ENCODE measurements around the gene TIPARP.
"Not testable (repeated sequence)": the region's sequence is repeated elsewhere in the genome, so short reads cannot be mapped to it uniquely, and the experiment has no call there.

TIPARP gene

DNA sequence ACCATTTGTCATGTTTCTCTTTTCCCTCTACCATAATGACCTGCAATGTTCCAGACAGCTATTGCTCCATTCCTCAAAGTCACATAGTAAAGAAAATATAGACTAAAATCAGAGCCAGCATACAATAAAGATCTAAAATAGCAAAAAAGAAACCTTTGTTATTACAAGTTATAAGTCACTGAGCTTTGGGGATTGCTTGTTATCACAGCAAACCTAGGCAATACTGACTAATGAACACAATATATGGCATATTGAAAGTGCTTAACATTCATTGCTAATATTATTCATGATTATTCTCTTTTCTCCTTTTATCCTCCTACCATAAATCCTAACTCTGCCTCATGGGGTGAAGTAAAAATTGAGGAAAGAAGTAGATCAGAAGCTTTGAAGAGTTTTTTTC lies 27.4 kb upstream of the TIPARP start:
- in situ Hi-C loops (cut with MboI; ENCODE audit: low sequenced_read_pairs): no loop called here

DNA sequence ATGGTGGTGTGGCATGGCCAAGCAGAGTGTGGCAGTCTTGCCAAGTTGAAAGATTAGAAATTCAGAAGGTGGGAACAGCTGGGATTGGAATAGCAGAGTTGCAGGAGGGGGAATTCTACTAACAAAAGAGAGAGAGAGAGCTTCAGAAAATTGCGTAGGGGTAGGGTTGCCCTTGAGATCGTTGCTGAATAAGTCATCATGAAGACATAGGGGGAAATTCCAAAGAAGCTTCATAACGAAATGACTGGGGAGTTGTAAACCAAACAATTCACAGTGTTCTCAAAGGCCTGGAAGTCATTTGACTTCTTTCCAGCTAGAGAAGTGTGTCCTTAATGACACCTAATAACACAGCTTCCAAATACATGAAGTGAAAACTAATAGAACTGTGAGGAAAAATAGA lies 26.3 kb upstream of the TIPARP start:
- in situ Hi-C loops (cut with MboI; ENCODE audit: low sequenced_read_pairs): no loop called here

DNA sequence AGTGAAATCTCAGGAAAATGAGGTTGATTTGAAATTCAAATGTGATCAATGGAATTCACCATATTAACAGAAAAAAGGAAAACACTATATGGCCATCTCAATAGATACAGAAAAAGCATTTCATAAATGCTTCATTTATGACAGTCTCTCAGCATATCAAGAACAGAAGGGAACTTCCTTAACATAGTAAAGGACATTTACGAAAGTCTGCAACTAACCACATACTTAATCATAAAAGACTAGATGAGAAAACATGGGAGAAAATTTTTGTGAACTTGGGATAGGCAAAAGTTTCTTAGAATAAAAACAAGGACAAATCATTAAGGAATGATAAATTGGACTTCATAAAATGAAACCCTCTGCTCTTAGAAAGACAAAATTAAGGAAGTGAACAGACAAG lies 24.7 kb upstream of the TIPARP start:
- in situ Hi-C loops (cut with MboI; ENCODE audit: low sequenced_read_pairs): no loop called here

DNA sequence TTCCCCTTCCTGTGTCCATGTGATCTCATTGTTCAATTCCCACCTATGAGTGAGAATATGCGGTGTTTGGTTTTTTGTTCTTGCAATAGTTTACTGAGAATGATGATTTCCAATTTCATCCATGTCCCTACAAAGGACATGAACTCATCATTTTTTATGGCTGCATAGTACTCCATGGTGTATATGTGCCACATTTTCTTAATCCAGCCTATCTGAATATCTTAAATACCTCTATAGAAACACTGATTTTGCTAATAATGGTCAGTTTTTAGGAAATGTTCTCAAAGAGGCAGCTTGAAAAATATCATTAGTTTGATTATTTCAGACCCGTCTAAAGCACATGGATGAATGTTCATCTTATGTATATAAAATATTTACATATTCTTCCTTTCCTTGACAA lies 21.7 kb upstream of the TIPARP start:
- in situ Hi-C loops (cut with MboI; ENCODE audit: low sequenced_read_pairs): not testable (repeated sequence)

DNA sequence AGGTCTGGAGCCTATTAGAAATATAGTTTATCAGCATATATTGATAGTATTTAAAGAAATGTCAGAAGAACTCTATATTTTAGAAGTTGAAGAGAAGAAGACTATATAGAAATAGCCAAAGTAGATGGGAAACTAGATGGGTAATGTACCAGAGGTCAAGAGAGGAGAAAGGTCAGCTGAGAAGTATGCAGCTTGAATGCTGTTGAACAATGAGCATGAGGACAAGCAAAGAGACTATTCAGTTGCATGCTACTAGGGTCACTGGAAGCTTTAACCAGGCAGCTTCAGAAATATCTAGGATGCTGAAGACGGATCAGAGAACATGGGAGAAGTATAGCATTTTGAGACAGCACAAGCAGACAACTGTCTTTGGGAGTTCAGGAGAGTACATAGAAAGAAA lies 19.6 kb upstream of the TIPARP start:
- in situ Hi-C loops (cut with MboI; ENCODE audit: low sequenced_read_pairs): no loop called here

DNA sequence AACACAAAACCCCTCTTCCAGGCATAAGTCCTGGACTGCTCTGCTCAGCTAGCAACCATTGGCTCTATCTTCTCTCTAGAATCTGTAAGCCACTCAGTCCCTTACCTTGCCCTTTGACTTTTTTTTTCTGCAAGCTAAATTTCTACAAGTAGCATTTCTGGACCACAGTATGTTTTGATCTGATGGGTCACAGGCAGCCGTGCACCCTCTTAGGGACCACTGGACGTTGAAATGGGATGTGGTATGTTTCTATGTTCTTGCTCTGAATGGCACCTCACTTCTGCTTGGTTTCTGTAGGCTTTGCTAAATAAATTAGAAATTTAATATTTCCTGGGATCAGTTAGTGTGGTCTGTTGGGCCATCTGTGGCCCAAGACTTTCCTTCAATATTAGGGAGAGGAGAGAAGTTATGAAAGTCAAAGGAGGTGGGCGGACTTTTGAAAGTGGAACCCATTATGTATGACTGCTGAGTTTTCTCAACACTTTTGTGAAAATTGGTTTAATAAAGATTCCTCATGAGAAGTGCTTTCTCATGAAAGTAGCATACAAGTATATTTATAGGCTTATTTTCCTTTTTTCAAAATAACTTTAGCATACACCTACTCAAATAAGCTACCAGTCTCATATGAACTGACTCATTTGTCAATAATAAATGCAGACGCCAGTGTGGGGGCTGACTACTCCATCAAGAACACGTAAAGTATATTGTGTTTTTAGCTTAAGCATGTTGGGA lies 18.4 kb upstream of the TIPARP start:
- in situ Hi-C loops (cut with MboI; ENCODE audit: low sequenced_read_pairs): no loop called here

DNA sequence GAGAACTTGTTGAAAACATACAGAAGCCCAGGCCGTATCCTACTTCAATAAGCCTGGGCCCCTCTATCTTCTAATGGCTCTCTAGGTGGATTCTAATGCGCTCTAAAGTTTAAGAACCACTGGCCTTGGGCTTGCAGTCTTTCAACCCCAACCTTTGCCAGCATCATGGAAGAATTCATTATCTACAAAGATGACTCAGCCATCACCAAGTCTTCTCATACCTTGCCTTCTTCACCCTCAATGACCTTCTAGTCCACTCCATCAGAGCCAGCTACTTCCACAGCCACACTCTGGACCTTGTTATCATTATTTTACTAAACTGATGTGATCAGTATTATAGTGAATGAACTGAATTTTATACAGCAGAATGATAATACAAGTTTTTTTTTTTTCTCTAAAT lies 16.9 kb upstream of the TIPARP start:
- in situ Hi-C loops (cut with MboI; ENCODE audit: low sequenced_read_pairs): no loop called here

DNA sequence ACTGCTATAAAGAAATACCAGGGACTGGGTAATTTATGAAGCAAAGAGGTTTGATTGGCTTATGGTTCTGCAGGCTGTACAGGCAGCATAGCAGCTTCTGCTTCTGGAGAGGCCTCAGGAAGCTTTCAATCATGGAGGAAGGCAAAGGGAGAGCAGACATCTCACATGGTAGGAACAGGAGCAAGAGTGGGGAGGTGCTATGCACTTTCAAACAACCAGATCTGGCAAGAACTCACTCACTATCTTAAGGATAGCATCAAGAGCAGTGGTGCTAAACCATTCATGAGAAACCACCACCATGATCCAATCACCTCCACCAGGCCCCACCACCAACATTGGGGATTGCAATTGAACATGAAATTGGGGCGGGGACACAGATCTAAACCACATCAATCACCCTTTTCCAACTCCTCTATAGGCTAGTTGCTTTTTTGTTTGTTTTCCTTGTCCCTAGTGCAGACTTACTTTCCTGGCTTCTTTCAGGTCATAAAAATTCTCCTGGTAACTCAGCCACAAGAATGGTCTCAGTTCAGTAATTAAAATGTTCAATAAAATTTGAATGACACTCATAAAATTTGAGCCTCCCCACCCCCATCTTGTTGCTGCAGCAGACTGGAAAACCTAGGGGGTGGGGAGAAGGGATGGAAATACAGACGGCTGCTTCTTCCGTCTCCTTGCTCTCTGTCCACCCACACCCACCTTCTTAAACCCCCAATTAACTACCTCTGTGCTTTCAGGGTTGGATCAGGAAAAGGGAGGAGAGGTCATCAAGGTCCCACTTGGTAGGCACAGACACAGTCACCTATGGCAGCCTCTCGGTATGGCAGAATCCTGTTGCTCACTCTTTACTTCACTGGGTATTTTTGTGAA lies 16.3 kb upstream of the TIPARP start:
- in situ Hi-C loops (cut with MboI; ENCODE audit: low sequenced_read_pairs): no loop called here

DNA sequence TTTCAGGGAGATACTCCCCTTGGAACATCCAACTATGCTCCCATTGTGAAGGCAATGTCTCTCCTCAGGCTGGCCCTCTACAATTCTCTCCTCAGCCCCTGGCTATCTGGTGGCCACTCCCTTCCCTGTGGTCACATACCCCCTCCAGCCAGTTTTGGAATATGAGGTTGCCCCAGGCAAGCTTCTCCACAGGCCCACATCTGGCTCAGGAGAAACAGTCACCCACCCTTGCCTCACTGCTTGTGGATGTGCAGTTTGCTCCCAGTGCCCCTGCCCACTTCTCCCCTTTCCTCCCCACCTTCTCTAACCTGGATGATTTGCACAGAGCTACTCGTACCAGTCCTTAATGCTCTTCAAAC lies 15.7 kb upstream of the TIPARP start:
- in situ Hi-C loops (cut with MboI; ENCODE audit: low sequenced_read_pairs): no loop called here

DNA sequence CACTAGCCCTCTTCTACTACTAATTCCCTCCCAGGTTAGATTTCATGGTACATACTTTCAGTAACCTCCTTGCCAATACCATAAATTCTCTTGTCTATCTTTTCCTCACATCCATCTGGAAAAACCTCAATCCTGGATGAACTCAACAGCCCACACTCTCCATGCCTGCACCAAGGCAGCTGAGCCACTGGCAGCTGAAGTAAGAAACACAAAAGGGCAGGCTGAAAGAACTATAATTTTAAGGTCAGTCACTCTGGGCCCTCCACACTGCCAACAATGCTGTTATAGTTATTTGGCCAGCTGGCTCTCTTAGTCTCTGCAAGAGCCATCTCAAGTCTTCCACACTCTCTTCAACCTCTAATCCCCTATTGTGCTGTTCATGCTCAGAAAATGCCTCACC lies 15.1 kb upstream of the TIPARP start:
- in situ Hi-C loops (cut with MboI; ENCODE audit: low sequenced_read_pairs): no loop called here

DNA sequence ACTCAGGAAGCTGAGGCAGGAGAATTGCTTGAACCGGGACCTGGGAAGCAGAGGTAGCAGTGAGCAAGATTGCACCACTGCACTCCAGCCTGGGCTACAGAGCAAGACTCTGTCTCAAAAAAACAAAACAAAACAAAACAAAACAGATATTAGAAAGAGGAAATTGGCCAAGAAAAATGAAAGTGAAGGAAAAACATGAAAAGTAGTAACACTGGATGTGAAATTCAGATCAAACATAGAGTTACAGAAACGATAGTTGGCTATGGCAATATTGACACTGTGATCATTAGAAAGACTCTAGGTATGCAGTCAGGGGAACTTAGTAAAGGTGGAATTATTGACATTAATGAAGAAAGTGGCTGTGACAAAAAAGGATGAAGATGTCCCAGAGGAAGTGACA lies 13.2 kb upstream of the TIPARP start:
- in situ Hi-C loops (cut with MboI; ENCODE audit: low sequenced_read_pairs): no loop called here

DNA sequence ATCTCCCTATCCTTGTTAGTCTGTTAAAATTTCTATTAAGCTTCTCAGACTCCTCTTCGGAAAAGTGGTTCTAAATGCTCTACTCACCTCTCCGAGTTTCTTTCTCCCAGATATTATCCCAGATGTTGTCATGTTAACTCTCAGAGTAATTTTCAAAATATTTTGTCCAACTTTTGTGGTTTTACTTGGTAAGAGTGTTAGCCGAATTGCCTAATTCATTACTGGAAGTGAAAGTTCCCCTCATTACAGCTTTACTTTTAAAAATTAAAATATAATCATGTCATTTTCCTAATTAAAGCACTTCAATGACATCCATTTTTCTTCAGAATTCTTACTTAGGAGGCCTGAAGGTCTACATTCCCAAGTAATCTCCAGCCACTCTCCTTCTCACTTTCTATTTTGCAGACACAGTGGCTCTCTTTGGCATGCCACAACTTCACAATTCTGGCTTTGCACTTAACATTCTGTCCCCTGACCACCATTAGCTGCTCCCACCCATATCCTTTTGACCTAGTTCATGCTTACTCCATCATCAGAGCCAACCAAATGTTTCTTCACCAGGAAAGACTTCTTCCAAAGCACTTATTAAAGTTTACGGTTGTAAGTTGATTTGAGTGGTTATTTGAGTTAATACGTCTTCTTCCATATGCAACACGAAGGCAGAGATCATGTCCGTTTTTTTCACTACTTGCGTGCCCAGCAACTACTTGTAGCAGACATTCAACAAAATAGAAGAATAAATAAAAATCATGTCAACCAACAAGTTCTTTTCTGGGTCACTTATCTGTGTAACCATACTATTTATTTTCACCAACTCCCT lies 10.2 kb upstream of the TIPARP start:
- in situ Hi-C loops (cut with MboI; ENCODE audit: low sequenced_read_pairs): no loop called here

DNA sequence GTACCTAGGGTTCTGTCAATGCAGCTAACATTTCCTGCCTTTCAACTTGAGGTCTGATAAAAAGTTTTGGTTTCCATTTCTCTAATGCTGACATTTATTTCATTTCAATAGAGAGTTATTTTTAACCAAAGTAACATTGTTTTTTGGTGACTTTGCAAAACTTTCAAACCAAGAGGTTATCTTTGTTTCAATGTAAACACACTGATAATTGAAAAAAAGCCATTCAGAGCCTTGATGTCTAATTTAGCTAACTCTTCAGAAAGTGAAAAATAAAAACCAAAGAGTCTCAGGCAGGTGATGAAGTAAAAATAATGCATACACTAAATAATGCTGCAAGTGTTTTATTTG lies 9.6 kb upstream of the TIPARP start:
- in situ Hi-C loops (cut with MboI; ENCODE audit: low sequenced_read_pairs): no loop called here

DNA sequence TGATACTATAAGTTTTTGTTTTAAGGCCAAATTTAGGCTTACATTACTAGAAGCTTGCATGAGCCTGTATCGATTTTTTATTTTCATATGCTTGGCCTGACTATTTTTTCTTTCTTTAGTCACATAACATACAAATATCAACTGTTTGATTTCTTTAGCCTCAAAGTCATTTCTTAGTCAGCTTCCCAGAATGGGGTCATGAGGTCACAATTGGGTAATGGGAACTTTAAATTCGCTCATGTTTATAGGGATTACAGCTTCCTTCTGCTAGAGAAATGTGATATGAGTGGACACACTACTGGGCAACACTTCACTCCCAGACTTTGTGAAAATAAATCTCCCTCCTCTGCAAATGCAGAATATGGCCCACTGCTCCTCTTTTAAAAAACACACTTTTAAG lies 9.1 kb upstream of the TIPARP start:
- in situ Hi-C loops (cut with MboI; ENCODE audit: low sequenced_read_pairs): no loop called here

DNA sequence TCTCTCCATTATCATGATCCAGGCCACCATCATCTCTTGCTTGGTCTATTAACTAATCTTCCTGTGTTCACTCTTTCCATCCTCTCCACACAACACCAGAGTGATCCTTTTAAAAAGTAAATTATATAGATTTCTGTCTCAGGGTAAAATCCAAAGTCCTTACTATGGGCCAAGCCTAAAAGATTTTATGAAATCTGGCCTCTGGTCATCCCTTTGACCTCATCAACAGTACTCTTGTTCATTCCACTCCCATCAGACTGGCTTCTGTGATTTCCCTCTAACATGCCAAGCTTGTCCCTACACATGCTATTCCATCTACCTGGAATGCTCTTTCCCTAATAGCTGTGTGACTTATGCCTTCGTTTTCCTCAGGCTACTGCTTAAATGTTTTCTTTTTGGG lies 8.3 kb upstream of the TIPARP start:
- in situ Hi-C loops (cut with MboI; ENCODE audit: low sequenced_read_pairs): no loop called here

DNA sequence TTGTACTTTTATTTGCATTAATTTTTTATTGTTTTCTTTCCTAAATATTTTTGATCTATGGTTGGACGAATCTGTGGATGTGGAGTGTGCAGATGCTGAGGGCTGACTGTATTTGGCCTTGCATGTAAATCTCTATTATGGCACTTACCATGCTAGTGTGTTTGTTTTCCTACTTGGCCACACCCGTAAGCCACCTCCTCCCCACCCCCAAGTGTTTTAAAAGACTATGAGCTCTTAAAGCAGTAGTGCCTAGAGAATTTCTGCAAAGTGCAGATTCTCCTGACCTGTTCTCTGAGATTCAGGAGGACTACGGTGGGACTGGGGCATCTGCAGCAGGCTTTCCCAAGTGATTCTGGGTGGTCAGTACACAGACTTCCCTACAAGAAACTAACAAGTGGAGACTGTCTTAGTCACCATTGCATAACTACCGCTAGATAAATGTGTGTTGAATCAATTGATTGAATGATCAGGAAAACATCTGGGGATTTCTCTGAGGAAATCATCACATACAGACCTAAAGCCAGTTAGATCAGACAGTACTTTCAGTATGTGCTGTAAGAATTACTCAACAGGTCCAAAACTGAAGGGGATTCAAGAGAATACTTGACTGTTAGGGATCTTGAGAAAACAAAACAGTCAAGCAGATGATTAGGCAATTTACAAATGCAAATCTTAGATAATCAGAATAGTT lies 6.2 kb upstream of the TIPARP start:
- in situ Hi-C loops (cut with MboI; ENCODE audit: low sequenced_read_pairs): no loop called here

DNA sequence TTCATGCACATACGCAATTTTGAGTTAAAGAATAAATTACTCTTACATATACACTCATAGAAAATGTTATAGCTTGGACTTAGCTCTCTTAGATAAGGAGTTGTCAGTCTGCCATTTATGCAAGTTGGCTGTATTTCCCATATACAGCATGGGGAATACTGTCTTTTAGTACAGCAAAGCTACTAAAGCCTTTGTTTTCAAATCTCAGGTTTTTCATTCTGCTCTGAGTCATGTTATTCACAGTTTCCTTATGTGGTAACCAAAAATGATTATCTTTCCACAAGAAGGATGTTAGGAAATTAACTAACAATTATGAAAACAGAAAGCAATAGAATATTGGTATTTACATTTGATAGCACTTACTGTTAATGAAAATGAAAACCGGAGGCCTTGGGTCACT lies 4.3 kb upstream of the TIPARP start:
- in situ Hi-C loops (cut with MboI; ENCODE audit: low sequenced_read_pairs): no loop called here

DNA sequence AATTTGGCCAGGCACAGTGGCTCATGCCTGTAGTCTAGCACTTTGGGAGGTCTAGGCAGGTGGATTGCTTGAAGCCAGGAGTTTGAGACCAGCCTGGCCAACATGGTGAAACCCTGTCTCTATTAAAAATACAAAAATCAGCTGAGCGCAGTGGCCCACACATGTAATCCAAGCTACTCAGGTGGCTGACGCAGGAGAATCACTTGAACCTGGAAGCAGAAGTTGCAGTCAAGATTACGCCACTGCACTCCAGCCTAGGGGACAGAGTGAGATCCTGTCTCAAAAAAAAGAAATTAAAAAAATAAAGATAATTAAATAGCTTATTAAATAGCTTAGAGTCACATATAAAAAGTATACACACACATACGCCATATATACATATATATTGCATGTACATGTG lies 3.7 kb upstream of the TIPARP start:
- in situ Hi-C loops (cut with MboI; ENCODE audit: low sequenced_read_pairs): no loop called here

DNA sequence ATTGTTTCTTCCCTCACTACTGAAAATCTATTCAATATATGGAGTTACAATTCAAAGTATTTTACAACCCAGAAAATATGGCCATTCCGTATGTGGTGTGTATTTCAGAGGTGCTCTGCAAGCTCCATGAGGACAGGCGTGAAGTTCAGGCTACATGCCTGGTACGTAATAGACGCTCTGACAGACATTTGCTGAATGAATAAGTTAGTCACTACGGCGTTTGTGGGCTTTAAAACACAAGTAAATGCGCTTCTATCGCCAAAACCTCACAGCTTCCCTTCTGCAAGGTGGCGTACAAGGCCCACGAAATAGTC lies 701 bp upstream of the TIPARP start:
- in situ Hi-C loops (cut with MboI; ENCODE audit: low sequenced_read_pairs): no loop called here

DNA sequence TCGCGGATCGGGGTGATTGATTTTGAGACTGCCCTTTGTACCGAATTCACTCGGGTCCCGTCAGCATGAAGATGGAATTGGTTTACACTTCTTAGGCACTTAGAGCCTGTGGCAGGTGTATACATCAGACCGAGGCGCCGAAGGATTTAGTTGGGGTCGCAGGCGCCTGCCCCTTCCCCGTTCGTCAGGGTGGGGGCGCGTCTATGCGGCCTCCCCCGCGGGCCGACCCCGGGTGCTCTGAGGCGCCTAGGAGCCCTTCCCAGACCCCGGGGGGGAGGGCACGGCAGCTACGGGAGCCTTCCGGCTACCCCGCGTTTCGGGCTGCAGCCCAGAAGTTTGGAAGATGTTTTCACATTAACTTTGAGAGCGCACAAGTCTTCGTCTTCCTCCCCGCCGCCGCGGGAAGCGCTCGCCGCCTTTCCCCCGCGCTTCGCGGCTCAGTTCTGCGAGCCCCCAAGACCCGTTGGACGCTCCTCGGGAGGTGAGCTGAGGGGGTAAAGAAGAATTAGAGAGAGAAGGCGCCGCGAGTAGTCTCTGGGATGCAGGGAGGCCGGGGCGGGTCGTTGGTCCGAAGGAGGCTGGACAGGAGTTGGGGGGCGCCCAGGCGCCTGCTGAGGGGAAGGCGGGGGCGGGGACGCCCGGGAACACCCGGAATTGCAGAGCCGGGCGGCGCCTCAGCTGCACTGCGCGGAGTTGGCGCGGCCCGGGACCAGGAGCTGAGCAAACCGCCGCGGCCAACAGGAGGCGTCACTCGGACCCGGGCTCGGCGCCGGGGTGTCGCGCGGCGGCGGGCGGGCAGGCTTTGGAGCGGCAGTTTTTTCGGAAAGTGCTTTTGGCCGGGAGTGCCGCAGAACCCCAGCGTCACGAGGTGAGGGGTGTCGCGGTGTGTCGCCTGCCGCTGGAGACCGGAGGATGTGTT lies 780 bp downstream of the TIPARP start:
- in situ Hi-C loops (cut with MboI; ENCODE audit: low sequenced_read_pairs): no loop called here

Data from hTERT RPE-1 (cell line).